GM12878 (cell line): ENCODE results near the gene CCK.

Source experiments
- EP300 ChIP-seq, 2 experiments: fragments of 150-350 bp in 1 of 2; IDR thresholded peaks; 2 replicates each; pipeline ENCODE4 v1.6.1; 2011 to 2012; ENCODE audit warnings: low read depth in 2 of 2, low read length in 2 of 2, borderline replicate concordance in 1 of 2, improper control_type of control experiment in 1 of 2, inconsistent platforms in 1 of 2; ENCODE audit not compliant: control insufficient read depth in 1 of 2
- FOXM1 ChIP-seq: IDR thresholded peaks from 2 replicates; pipeline ENCODE4 v1.6.1; 2012; ENCODE audit warnings: low read depth, mild to moderate bottlenecking, inconsistent platforms, low read length, moderate library complexity
- KDM1A ChIP-seq: fragments of 200-600 bp; sonication (generic); IDR thresholded peaks from 2 replicates; pipeline ENCODE4 v1.6.1; 2016; ENCODE audit warnings: borderline replicate concordance
- NFYB ChIP-seq: IDR thresholded peaks from 2 replicates; pipeline ENCODE4 v1.6.1; 2011; ENCODE audit warnings: low read depth, mild to moderate bottlenecking, low read length, improper control_type of control experiment, moderate library complexity; ENCODE audit not compliant: insufficient read depth
- SMC3 ChIP-seq: IDR thresholded peaks from 2 replicates; pipeline ENCODE4 v1.6.1; 2011; ENCODE audit warnings: low read length, improper control_type of control experiment, borderline replicate concordance
- TCF12 ChIP-seq: IDR thresholded peaks from 2 replicates; pipeline ENCODE4 v1.6.1; 2011; ENCODE audit warnings: low read depth, mild to moderate bottlenecking, low read length
- TF ChIP-seq, protein P1 (sequence below), 3 experiments: IDR thresholded peaks in 2 of 3; conservative IDR thresholded peaks in 1 of 3; 2 replicates each; pipeline ENCODE4 v1.5.1; 2011; ENCODE audit warnings: low read depth in 3 of 3, low read length in 3 of 3, mild to moderate bottlenecking in 3 of 3, control low read depth in 2 of 3, moderate library complexity in 2 of 3, inconsistent platforms in 1 of 3, mixed read lengths in 1 of 3; ENCODE audit not compliant: control insufficient read depth in 2 of 3, insufficient read depth in 1 of 3; ENCODE audit errors: extremely low read depth in 1 of 3
- TF ChIP-seq, protein P2 (sequence below): fragments of 450-650 bp; IDR thresholded peaks from 2 replicates; pipeline ENCODE4 v1.6.1; 2017; ENCODE audit warnings: low read depth, mild to moderate bottlenecking, moderate library complexity

DNA sequence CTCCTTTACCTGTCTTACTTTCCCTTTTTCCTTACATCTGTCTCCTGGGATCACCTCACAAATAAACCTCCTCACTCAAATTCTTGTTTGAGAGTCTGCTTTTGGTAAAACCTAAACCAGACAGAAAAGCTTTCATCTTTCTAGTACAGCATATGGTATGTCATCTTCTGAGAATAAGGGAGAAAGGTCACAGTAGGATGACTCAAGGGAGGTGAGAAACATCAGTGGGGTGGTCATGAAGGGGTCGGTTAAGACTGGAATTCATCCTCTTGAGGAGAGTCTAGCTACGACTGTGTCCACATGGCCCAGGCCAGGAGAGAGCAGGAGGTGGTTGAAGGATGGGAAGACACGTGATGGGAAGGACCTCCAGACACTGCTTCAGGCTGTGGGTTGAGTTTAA, 34.8 kb upstream of the CCK start:
- TF ChIP-seq, protein P1, sequence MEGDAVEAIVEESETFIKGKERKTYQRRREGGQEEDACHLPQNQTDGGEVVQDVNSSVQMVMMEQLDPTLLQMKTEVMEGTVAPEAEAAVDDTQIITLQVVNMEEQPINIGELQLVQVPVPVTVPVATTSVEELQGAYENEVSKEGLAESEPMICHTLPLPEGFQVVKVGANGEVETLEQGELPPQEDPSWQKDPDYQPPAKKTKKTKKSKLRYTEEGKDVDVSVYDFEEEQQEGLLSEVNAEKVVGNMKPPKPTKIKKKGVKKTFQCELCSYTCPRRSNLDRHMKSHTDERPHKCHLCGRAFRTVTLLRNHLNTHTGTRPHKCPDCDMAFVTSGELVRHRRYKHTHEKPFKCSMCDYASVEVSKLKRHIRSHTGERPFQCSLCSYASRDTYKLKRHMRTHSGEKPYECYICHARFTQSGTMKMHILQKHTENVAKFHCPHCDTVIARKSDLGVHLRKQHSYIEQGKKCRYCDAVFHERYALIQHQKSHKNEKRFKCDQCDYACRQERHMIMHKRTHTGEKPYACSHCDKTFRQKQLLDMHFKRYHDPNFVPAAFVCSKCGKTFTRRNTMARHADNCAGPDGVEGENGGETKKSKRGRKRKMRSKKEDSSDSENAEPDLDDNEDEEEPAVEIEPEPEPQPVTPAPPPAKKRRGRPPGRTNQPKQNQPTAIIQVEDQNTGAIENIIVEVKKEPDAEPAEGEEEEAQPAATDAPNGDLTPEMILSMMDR (IDR thresholded peaks at IDR 0.05 in 2 of 3, conservative IDR thresholded peaks at IDR 0.05 in 1 of 3; ENCODE audit: control insufficient read depth in 2 of 3, extremely low read depth in 1 of 3, insufficient read depth in 1 of 3, low read depth in 3 of 3, low read length in 3 of 3): no peak
- TF ChIP-seq SMC3 (no peak), EP300 (IDR thresholded peaks at IDR 0.05; ENCODE audit: borderline replicate concordance in 1 of 2, control insufficient read depth in 1 of 2, low read depth in 2 of 2, low read length in 2 of 2) (no peak), NFYB (no peak), FOXM1 (no peak), KDM1A (no peak), TCF12 (no peak)
- TF ChIP-seq, protein P2, sequence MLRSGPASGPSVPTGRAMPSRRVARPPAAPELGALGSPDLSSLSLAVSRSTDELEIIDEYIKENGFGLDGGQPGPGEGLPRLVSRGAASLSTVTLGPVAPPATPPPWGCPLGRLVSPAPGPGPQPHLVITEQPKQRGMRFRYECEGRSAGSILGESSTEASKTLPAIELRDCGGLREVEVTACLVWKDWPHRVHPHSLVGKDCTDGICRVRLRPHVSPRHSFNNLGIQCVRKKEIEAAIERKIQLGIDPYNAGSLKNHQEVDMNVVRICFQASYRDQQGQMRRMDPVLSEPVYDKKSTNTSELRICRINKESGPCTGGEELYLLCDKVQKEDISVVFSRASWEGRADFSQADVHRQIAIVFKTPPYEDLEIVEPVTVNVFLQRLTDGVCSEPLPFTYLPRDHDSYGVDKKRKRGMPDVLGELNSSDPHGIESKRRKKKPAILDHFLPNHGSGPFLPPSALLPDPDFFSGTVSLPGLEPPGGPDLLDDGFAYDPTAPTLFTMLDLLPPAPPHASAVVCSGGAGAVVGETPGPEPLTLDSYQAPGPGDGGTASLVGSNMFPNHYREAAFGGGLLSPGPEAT: no peak
